HL-60 (cell line): ENCODE data around the gene ADGRL3.

ENCODE experiments used
- DNase-seq, 2 experiments: peaks; one replicate each; pipeline ENCODE4 v3.0.0-alpha.2; 2010 to 2020; ENCODE audit warnings: low read depth in 1 of 2, low spot score in 1 of 2
- H3K27ac ChIP-seq: fragments of 250-450 bp; sonication (Bioruptor Pico); replicated peaks from 2 replicates; pipeline ENCODE4 v1.5.1; 2020; ENCODE audit warnings: mild to moderate bottlenecking, moderate library complexity
- H3K27me3 ChIP-seq: fragments of 250-450 bp; sonication (Bioruptor Pico); 2 replicates; pipeline ENCODE4 v1.5.1; 2021; ENCODE audit warnings: mild to moderate bottlenecking, moderate library complexity; ENCODE audit not compliant: insufficient read depth, poor library complexity, severe bottlenecking
- H3K4me3 ChIP-seq: replicated peaks from 2 replicates; pipeline ENCODE4 v1.5.1; 2011; ENCODE audit warnings: mild to moderate bottlenecking, control low read depth, low read length; ENCODE audit not compliant: insufficient read depth
- CTCF ChIP-seq: IDR thresholded peaks from one replicate; pipeline ENCODE4 v1.5.1; 2011; ENCODE audit warnings: low read length, control low read depth, inconsistent platforms; ENCODE audit not compliant: insufficient read depth
- GABPA ChIP-seq: IDR thresholded peaks from 2 replicates; pipeline ENCODE4 v1.6.1; 2012; ENCODE audit warnings: low read depth
- POLR2AphosphoS5 ChIP-seq: IDR thresholded peaks from 2 replicates; pipeline ENCODE4 v1.6.1; 2012; ENCODE audit warnings: low read depth
- REST ChIP-seq: IDR thresholded peaks from 2 replicates; pipeline ENCODE4 v1.6.1; 2012; ENCODE audit warnings: low read depth; ENCODE audit not compliant: insufficient replicate concordance
- SPI1 ChIP-seq: IDR thresholded peaks from 2 replicates; pipeline ENCODE4 v1.6.1; 2012; ENCODE audit warnings: low read depth, mild to moderate bottlenecking, borderline replicate concordance

The ADGRL3 gene

DNA sequence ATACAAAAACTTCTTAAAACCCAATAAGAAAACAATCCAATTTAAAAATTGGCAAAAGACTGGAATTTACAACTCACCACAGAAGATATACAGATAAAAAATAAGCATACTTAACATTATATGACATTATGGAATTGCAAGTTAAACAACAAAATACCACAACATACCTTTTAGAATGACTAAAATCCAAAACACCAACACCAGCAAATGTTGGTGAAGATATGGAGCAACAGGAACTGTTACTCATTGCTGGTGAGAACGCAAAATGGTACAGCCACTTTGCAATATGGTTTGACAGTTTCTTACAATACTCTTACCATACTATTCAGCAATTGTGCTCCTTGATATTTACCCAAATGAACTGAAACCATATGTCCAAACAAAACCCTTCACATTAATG, 112.4 kb downstream of the ADGRL3 start:
- Histone ChIP-seq H3K27me3 (no peaks in the 10 kb centered on the region), H3K27ac (no peak overlapping the region), H3K4me3 (no peak overlapping the region)
- TF ChIP-seq SPI1: no peak
- TF ChIP-seq REST: no peak
- no peak for TF ChIP-seq GABPA
- no peak for TF ChIP-seq CTCF
- TF ChIP-seq POLR2AphosphoS5: no peak
- DNase-seq: no peak

DNA sequence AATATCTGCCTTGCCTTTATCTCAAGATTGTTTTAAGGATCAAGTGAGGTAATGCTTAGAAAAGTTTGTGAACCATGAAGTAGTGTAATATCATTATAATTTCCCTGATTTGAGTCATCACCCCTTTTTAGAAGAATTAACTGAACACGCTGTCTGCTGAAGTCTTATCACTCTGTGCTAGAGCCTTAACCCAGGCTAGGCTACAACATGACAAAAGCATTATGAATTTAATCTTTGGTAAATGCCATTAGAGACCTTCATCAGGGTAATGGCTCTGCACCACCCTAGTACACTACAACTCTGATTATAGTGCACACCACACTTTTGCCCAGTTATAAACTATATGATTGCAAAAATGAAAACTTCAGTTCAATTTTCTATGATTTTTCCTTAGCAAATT, 118.3 kb downstream of the ADGRL3 start:
- no peaks in the 10 kb centered on the region for H3K27me3 ChIP-seq
- DNase-seq: no peak
- TF ChIP-seq SPI1 (no peak), CTCF (no peak), REST (no peak), GABPA (no peak), POLR2AphosphoS5 (no peak)

DNA sequence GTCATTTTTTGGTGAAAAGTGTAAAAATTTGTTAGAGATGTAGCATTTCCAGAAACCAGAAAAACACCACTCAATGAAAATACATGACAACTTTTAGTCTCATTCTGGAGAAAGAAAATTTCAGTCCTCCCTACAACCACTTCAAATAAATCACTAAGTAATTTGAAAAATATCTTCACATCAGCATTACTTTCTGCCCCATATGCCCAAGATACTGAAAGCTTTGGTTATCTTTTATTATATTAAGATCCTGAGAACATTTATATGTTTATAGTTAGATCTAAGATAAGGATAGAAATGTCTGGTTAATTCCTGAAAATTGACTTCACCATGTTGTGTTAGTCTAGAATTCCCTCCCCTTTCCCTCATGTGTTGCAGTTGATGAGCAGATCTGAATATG, 119.0 kb downstream of the ADGRL3 start:
- Histone ChIP-seq H3K27me3 (no peaks in the 10 kb centered on the region), H3K4me3 (no peak overlapping the region), H3K27ac (no peak overlapping the region)
- DNase-seq: no peak
- no peak for TF ChIP-seq SPI1
- TF ChIP-seq GABPA: no peak
- no peak for TF ChIP-seq CTCF
- TF ChIP-seq POLR2AphosphoS5: no peak
- TF ChIP-seq REST: no peak

More for the DNA sequence above, 118.3 kb downstream of the ADGRL3 start:
- H3K27ac ChIP-seq: no peak overlapping the region
- no peak overlapping the region for H3K4me3 ChIP-seq
